DND-41 (cell line): ENCODE measurements around the gene TST.

ENCODE experiments used
- EZH2 ChIP-seq: IDR thresholded peaks from 3 replicates; pipeline ENCODE4 v1.6.1; 2012; ENCODE audit warnings: borderline replicate concordance, low read depth, mild to moderate bottlenecking, moderate library complexity, low read length, inconsistent platforms; ENCODE audit not compliant: severe bottlenecking
- TF ChIP-seq, protein P1 (sequence below): IDR thresholded peaks from 2 replicates; pipeline ENCODE4 v1.5.1; 2012; ENCODE audit warnings: borderline replicate concordance, low read length, moderate library complexity, mild to moderate bottlenecking; ENCODE audit not compliant: poor library complexity, severe bottlenecking; ENCODE audit errors: extremely low read depth

DNA sequence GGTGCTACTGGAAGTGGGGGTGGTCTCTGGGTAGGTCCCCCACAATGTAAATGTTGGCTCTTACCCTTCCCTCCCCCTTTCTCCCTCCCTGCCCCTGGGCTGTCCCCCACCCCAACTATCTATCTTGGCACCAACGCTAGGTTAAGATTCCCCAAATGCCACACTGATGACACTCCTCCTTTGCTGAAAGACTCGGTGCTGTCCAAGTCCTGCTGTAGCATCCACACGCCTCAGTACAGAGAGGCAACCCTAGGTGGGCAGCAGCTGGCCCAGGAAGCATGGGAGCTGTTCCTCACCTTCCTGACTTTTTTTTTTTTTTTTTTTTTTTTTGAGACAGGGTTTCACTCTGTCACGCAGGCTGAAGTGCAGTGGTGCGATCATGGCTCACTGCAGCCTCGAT is 28.9 kb upstream of the TST start:
- TF ChIP-seq, protein P1, sequence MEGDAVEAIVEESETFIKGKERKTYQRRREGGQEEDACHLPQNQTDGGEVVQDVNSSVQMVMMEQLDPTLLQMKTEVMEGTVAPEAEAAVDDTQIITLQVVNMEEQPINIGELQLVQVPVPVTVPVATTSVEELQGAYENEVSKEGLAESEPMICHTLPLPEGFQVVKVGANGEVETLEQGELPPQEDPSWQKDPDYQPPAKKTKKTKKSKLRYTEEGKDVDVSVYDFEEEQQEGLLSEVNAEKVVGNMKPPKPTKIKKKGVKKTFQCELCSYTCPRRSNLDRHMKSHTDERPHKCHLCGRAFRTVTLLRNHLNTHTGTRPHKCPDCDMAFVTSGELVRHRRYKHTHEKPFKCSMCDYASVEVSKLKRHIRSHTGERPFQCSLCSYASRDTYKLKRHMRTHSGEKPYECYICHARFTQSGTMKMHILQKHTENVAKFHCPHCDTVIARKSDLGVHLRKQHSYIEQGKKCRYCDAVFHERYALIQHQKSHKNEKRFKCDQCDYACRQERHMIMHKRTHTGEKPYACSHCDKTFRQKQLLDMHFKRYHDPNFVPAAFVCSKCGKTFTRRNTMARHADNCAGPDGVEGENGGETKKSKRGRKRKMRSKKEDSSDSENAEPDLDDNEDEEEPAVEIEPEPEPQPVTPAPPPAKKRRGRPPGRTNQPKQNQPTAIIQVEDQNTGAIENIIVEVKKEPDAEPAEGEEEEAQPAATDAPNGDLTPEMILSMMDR, result no peak
- no peak for TF ChIP-seq EZH2
